Forelimb muscle (tissue), 1 donor: ENCODE results near the gene NCSTN. TPM values are rescaled to one million over a fixed set of nuclear protein-coding genes. Genes with fewer than 3 reads are reported as not detected.
A peak's percentile ranks its signal among the peaks of the same experiment; 100 is the strongest.

Experiments used
- DNase-seq: peaks from one replicate; pipeline ENCODE4 v3.0.0-alpha.2; 2013; ENCODE audit warnings: low read depth
- polyA plus RNA-seq: library from polyadenylated mRNA; unstranded; fragments of 120-200 nt; gene quantifications from one replicate; pipeline ENCODE4 v1.2.1, GENCODE V29; 2013; ENCODE audit not compliant: insufficient read length

NCSTN gene
- 95.4 TPM for polyA plus RNA-seq

- peak; percentile 90 for DNase-seq
Measured at GRCh38 chr1:160342953-160343869, at the start of gene NCSTN, which contains the start of gene COPA. Gene NCSTN, plus strand, starts transcription at chr1:160343383. Its CDS starts 14 bp downstream, at chr1:160343397. Gene COPA, minus strand, starts transcription at chr1:160343250. Its CDS starts 80 bp downstream, at chr1:160343170.

- DNase-seq, result no peak
Measured at GRCh38 chr1:160296036-160296435, 47.1 kb upstream of the NCSTN start.

- no peak for DNase-seq
Measured at GRCh38 chr1:160300173-160300572, 43.0 kb upstream of the NCSTN start.

- DNase-seq, result no peak
Measured at GRCh38 chr1:160307118-160307791, 35.9 kb upstream of the NCSTN start.

GRCh38 chr1:160308451-160309184, 34.6 kb upstream of the NCSTN start:
- DNase-seq, result no peak

- DNase-seq, result no peak
Measured at GRCh38 chr1:160309185-160309557, 34.0 kb upstream of the NCSTN start.

- no peak for DNase-seq
Measured at GRCh38 chr1:160309571-160309970, 33.6 kb upstream of the NCSTN start.

- DNase-seq, result no peak
Measured at GRCh38 chr1:160315359-160315758, 27.8 kb upstream of the NCSTN start.

GRCh38 chr1:160322831-160323230, 20.4 kb upstream of the NCSTN start:
- DNase-seq, result no peak

- DNase-seq, result no peak
Measured at GRCh38 chr1:160325252-160325651, 17.9 kb upstream of the NCSTN start.

- DNase-seq, result no peak
Measured at GRCh38 chr1:160326418-160326817, 16.8 kb upstream of the NCSTN start.

GRCh38 chr1:160328184-160328583, 15.0 kb upstream of the NCSTN start:
- no peak for DNase-seq

- no peak for DNase-seq
Measured at GRCh38 chr1:160330119-160330518, 13.1 kb upstream of the NCSTN start.

- no peak for DNase-seq
Measured at GRCh38 chr1:160332516-160332915, 10.7 kb upstream of the NCSTN start.

- DNase-seq, result no peak
Measured at GRCh38 chr1:160338580-160338979, 4.6 kb upstream of the NCSTN start.

- DNase-seq, result no peak
Measured at GRCh38 chr1:160340146-160340545, 3.0 kb upstream of the NCSTN start.

GRCh38 chr1:160340866-160341265, 2.3 kb upstream of the NCSTN start:
- no peak for DNase-seq

GRCh38 chr1:160342526-160342925, 657 bp upstream of the NCSTN start:
- no peak for DNase-seq

- no peak for DNase-seq
Measured at GRCh38 chr1:160344241-160344640, 1.1 kb downstream of the NCSTN start.

GRCh38 chr1:160344936-160345335, 1.8 kb downstream of the NCSTN start:
- DNase-seq, result no peak

- no peak for DNase-seq
Measured at GRCh38 chr1:160346463-160346862, 3.3 kb downstream of the NCSTN start.

- no peak for DNase-seq
Measured at GRCh38 chr1:160346958-160347357, 3.8 kb downstream of the NCSTN start.
